ENCODE results near the gene JPH2.

- TF ChIP-seq CTCF (conservative IDR thresholded peaks at IDR 0.05; ENCODE audit: low read depth, low read length), result no peak
- TF ChIP-seq USF2 (IDR thresholded peaks at IDR 0.05; ENCODE audit: low read depth, low read length), result no peak
Observed at GRCh38 chr20:44081476-44081875, 105.5 kb downstream of the JPH2 start.
